NCI-H146 treated with DMSO at 0.1 percent for 48 hours (cell line): Measurements from ENCODE around the gene TRIM14.

Experiments used
- DNase-seq: peaks from one replicate; lab custom pipeline; 2025; ENCODE audit not compliant: unreplicated experiment; lab: John Stamatoyannopoulos, UW

Gene TRIM14, protein sequence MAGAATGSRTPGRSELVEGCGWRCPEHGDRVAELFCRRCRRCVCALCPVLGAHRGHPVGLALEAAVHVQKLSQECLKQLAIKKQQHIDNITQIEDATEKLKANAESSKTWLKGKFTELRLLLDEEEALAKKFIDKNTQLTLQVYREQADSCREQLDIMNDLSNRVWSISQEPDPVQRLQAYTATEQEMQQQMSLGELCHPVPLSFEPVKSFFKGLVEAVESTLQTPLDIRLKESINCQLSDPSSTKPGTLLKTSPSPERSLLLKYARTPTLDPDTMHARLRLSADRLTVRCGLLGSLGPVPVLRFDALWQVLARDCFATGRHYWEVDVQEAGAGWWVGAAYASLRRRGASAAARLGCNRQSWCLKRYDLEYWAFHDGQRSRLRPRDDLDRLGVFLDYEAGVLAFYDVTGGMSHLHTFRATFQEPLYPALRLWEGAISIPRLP

GRCh38 chr9:98118640-98119601 lies at the start of gene TRIM14:
Gene TRIM14, minus strand, starts transcription at chr9:98119222. Its CDS starts 34 bp downstream, at chr9:98119188.
- peak; percentile 7 for DNase-seq

GRCh38 chr9:98168153-98168780 lies 49.2 kb upstream of the TRIM14 start:
- DNase-seq = no peak

DNA sequence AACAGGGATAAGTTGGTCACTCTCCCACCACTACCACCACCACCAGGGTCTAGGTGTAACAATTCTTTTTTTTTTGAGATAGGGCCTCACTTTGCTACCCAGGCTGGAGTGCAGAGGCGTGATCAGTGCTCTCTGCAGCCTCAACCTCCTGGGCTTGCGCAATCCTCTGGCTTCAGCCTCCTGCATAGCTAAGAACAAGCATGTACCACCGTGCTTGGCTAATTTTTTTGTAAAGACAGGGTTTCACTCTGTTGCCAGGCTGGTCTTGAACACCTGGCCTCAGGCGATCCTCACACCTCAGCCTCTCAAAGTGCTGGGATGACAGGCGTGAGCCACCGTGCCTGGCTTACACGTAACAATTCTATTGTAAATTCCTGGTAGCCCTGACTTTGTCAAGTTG lies 45.9 kb upstream of the TRIM14 start:
- DNase-seq = no peak

DNA sequence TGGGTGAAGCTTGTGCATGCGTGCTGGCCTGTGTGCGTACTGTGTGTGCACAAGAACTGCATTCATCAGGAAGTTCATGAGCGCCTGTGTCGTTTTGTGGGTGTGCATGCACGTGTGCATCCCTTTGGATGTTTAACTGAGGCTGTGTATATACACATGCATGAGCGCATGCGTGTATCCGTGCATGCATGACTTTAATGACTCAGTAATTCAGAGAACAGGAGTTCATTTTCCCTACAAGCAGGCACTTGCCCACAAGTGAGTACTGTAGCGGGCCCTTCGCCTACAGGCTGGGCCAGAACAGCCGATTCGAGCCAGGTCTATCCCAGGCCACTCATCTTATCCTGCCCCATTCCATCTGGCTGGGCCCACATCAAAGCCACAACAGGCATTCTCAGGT lies 43.6 kb upstream of the TRIM14 start:
- DNase-seq = no peak

DNA sequence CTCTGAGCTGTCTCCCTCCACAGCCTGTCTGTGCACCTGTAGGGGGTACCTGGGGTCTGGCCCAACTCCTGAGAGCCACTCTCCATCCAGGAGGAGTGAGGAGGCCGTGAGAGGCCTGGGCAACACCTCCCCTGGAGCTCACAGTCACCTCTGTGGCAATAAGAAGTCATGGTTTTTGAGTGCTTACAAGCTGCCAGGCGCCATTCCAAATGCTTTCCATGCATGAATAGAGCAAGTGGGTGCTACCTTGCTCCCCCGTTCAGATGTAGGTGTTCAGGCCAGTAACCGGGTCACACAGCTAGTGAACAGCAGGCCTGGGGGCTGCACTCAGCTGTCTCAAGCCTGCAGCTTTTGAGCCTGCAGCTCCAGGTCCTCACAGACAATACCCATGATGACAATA lies 42.8 kb upstream of the TRIM14 start:
- DNase-seq = no peak

DNA sequence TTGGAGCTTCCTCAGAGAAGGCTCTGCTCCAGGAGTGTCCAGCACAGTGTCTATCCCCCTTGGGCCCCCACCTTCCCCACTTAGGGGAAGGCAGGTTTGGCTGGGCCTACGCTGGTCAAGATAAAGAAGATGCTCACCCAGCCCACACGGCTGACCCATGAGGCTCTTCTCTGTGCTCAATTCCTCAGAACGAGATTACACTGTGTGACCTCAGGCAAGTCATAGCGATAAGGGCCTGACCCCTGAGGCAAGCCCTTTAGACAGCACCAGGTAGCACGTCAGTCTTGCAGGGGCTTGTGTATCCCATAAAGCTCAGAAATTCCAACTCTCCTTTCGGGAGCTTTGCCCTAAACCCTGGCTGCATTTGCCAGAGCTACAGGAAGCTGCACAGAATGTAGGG lies 40.8 kb upstream of the TRIM14 start:
- DNase-seq = no peak

- DNase-seq = no peak
Observed at GRCh38 chr9:98159301-98159700, 40.3 kb upstream of the TRIM14 start.

DNA sequence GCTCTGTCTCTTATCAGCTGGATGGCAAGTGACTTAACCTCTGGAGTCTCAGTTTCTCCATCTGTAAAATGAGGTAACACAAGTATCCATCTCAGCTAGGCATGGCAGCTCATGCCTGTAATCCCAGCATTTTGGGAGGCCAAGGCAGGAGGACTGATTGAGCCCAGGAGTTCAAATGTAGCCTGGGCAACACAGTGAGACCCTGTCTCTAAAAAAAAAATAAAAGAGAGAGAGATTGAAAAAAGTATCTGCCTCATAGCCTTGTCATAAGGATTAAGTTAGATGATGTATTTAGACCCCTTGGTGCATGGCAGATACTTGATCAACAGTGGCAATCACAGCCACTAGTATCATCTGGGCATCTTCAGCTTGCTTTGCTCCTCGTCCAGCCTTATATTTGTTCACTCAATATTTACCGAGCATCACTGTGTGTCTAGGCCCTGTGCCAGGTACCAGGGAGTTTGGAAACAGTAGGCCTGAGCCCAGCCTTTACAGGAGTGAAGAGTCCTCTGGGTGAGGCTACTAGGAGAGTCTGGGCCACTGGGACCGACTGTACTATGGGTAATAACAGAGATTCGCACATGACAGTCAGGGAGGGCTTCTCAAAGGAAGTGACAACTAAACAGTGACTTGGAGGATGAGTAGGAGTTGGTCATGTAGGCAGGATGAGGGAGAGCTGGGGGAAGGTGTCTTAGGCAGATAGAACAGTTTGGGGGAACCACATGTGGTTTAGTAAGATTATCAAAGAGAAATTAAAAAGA lies 39.2 kb upstream of the TRIM14 start:
- no peak for DNase-seq

- DNase-seq = no peak
Observed at GRCh38 chr9:98157372-98157771, 38.4 kb upstream of the TRIM14 start.

DNA sequence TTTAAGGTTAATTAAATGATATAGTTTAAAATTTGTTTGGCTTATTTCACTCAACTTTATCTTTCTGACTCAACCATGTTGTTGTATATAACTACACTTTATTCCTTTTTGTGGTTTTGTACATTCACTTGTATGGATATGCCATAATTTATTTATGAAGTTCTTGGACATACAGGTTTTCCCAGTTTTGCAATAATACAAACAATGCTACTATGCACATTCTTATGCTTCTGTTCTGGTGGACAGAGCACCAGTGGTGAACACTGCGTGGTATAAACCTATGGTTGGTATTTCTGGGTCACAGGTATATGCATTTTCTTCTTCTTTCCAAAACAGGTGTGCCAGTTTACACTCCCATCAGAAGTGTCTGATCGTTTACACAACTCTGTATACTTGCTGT lies 35.7 kb upstream of the TRIM14 start:
- DNase-seq = no peak

DNA sequence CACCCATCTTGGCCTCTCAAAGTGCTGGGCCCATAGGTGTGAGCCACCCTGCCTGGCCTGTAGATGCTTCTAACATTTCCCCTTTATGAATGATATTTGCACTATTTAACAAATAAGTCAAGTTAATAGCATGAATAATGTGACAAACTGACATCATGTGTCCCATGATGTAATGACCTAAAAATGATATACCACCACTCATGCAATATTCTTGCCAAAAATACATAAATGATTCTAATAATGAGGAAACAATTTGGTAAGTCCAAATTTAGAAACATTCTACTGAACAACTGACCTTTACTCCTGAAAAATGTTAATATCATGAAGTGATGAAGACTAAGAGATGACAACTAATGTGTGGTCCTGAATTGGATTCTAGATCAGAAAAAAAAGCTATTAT lies 33.5 kb upstream of the TRIM14 start:
- DNase-seq = no peak

- no peak for DNase-seq
Observed at GRCh38 chr9:98150721-98151120, 31.7 kb upstream of the TRIM14 start.

DNA sequence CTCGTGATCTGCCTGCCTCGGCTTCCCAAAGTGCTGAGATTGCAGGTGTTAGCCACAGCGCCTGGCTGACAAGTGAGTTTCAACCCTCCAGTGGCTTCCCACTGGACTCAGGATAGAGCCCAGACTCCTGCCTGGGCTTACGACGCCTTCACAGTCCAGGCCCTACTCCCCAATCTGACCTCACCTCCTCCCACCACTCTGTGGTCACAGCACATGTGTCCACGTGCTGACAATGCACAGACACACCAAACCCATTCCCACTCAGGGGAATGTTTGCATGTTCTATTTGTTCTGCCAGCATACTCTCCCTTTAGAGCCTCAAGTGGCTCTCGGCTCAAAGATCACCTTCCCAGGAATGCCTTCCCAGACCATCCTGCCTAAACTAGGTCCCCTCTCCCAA lies 31.1 kb upstream of the TRIM14 start:
- no peak for DNase-seq

DNA sequence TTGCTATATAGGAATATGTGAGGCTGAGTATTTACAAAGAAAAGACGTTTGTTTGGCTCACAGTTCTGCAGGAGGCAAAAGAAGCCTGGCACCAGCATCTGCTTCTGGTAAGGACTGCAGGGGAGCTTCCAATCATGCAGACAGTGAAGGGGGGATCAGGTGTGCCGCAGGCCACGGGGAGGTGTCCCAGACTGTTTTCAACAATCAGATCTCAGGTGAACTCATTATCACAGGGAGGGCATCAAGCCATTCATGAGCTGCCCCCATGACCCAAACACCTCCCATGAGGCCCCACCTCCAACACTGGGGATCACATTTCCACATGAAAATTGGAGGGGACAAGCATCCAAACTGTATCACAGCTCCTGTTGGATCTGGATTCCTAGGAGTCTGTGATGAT lies 30.4 kb upstream of the TRIM14 start:
- no peak for DNase-seq

DNA sequence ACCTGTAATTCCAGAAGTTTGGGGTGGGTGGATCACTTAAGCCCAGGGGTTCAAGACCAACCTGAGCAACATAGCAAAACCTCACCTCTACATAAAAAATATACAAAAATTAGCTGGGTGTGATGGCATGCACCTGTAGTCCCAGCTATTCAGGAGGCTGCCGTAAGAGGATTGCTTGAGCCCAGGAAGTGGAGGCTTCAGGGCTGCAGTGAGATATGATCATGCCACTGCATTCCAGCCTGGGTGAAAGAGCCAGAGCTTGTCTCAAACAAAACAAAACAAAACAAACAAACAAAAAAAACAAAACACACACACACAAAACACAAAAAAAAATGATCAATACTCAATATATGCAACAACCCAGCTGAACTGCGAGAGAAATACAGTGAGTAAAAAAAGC lies 29.5 kb upstream of the TRIM14 start:
- no peak for DNase-seq

DNA sequence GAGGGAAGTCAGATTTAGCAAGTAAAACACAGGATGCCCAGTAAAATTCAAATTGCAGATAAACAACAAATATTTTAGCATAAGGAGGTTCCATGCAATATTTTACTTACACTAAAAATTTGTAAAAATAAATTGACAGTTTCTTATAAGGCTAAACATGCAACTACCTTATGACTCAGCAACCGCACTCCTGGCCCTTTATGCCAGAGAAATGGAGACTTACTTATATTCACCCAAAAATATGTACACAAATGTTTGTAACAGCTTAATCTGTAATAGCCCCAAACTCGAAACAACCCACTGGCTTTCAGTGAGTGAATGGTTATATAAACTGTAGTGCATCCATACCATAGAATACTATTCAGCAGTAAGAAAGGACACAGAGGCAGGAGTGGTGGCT lies 28.6 kb upstream of the TRIM14 start:
- DNase-seq = no peak

DNA sequence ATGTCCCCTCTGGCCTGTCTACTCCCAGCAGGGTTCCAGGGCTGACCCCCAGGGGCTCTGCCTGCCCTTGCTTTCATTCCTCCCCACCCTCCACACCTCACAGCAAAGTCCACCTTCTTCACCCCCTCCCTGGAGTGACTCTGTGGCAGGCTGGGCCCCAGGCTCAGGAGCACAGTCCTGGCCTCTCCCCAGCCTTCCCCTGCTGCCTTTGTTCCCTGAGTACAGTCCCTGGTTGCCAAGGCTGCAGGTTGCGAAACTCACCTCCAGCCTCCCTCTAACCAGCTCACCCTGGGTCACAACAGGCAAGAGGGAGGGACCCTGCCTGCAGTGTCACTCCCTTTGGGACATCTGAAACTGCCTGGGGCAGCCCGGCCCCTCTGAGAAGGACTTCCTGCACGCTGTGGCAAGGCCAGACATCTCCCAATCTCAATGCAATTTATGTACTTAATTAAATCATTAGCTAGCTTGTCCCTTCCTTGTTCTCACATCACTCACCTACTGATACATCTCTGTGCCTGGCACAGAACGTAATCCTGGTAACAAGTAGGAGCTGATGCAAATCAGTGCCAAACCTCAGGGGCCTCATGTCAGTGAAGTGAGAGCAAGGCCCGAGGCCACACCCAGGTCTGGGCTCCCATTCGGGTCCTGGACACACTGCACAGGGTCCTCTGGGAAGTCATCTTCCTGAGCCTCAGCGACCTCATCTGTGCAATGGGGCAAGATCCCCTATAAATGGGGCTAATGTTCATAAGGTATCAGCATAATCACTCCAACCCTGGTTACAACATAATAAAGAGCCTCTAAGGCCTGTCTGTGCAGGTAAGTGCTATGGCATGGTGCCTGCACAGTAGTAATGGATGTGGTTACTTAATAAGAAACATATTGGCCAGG lies 27.3 kb upstream of the TRIM14 start:
- DNase-seq = no peak

- DNase-seq = no peak
Observed at GRCh38 chr9:98144631-98145030, 25.6 kb upstream of the TRIM14 start.

DNA sequence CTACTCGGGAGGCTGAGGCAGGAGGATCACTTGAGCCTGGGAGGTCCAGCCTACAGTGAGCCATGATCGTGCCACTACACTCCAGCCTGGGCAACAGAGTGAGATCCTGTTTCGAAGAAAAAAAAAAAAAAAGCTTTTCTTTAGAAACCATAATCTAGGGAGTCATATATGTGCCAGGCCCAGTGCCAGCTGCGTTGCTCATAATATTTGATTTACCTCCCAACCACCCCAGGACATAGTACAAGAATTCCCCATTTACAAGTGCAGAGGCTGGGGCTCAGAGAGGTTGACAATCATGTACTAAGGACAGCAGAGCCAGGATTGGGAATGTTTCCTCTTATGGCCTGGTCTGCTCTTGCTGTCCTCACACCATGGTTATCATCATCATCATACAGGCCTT lies 25.1 kb upstream of the TRIM14 start:
- DNase-seq = no peak
